ENCODE results near the gene NPAS4. TPM values are rescaled to one million over a fixed set of nuclear protein-coding genes. Genes with fewer than 3 reads are reported as not detected.

The NPAS4 gene
- total RNA-seq, 1 experiment from 2014 or later: 1.6 TPM

DNA sequence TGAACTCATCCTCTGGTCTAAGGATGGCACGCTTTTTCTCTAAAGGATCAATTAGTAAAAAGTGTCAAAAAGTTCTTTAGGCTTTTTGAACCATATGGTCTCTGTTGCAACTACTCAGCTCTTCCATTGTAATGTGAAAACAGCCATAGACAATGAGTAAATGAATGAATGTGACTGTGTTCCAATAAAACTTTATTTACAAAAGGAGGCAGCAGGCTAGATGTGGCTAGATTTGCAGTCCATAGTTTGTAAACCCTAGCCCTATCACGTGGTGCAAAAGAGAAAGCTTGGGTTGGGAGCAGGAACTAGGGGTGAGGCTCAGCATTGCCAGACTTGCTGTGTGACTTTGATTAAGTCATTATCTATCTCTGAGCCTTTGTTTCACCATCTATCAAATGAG, 5.4 kb upstream of the NPAS4 start:
- Histone ChIP-seq H3K27me3 (ENCODE audit: insufficient read depth, low read length) (peaks cover 12% of the 10 kb centered on the region; the same call in 1 of the 2 replicates), H2BK5ac (ENCODE audit: insufficient read length, low read length) (no peak overlapping the region), H3K56ac (ENCODE audit: insufficient read length, low read depth, low read length) (no peak overlapping the region), H4K8ac (replicated peaks; ENCODE audit: insufficient read length, low read depth, low read length) (no peak overlapping the region), H3K9ac (ENCODE audit: extremely low read depth, insufficient read length, low read length) (no peak overlapping the region), H4K5ac (ENCODE audit: insufficient read length, low read depth, low read length) (no peak overlapping the region), H4K91ac (ENCODE audit: insufficient read length, low read depth, low read length) (no peak overlapping the region), H3K4me1 (ENCODE audit: insufficient read depth, low read length) (peaks cover 20% of the 10 kb centered on the region), H2BK12ac (ENCODE audit: insufficient read length, low read depth, low read length) (no peak overlapping the region), H3K79me1 (ENCODE audit: insufficient read depth, low read depth, low read length, poor library complexity, severe bottlenecking) (no peaks in the 10 kb centered on the region), H3K23ac (ENCODE audit: insufficient read length, low read depth, low read length) (no peak overlapping the region), H2AFZ (ENCODE audit: low read length) (no peak overlapping the region), H2BK15ac (ENCODE audit: low read depth, low read length) (no peak overlapping the region), H2BK120ac (ENCODE audit: low read depth, low read length, poor library complexity, severe bottlenecking) (no peak overlapping the region), H4K20me1 (ENCODE audit: control insufficient read depth, insufficient read depth, insufficient read length) (no peaks in the 10 kb centered on the region), H2AK5ac (ENCODE audit: insufficient read length, low read length) (no peak overlapping the region), H3K79me2 (ENCODE audit: insufficient read depth, low read length) (no peaks in the 10 kb centered on the region), H2BK20ac (ENCODE audit: low read depth, low read length, poor library complexity, severe bottlenecking) (no peak overlapping the region), H3K14ac (ENCODE audit: insufficient read depth, low read length) (no peak overlapping the region), H3K23me2 (ENCODE audit: insufficient read length, low read depth, low read length, poor library complexity, severe bottlenecking) (peaks cover 5% of the 10 kb centered on the region), H3K18ac (ENCODE audit: insufficient read length, low read depth, low read length) (no peak overlapping the region), H3K4me2 (ENCODE audit: insufficient read depth, insufficient read length, low read length) (no peak overlapping the region), H3K4ac (ENCODE audit: low read depth, low read length) (no peak overlapping the region), H3K27ac (ENCODE audit: insufficient read length, low read depth, low read length) (no peak overlapping the region), H3K9me3 (ENCODE audit: control insufficient read depth, low read depth, low read length) (no peaks in the 10 kb centered on the region), H3T11ph (ENCODE audit: low read length) (no peak overlapping the region)
- Mint-ChIP-seq H3K9me3 (no peaks in the 10 kb centered on the region; a peak in 1 of 5 replicates), H3K4me3 (no peak overlapping the region; a peak in 1 of 5 replicates), H3K27ac (no peak overlapping the region), H3K36me3 (ENCODE audit: insufficient read depth in 1 of 3, low read depth in 3 of 3) (no peaks in the 10 kb centered on the region), H3K27me3 (ENCODE audit: low read depth) (peaks cover 22% of the 10 kb centered on the region), H3K4me1 (peaks cover 74 to 77% of the 10 kb centered on the region in 2 experiments)
- TF ChIP-seq, protein P1, sequence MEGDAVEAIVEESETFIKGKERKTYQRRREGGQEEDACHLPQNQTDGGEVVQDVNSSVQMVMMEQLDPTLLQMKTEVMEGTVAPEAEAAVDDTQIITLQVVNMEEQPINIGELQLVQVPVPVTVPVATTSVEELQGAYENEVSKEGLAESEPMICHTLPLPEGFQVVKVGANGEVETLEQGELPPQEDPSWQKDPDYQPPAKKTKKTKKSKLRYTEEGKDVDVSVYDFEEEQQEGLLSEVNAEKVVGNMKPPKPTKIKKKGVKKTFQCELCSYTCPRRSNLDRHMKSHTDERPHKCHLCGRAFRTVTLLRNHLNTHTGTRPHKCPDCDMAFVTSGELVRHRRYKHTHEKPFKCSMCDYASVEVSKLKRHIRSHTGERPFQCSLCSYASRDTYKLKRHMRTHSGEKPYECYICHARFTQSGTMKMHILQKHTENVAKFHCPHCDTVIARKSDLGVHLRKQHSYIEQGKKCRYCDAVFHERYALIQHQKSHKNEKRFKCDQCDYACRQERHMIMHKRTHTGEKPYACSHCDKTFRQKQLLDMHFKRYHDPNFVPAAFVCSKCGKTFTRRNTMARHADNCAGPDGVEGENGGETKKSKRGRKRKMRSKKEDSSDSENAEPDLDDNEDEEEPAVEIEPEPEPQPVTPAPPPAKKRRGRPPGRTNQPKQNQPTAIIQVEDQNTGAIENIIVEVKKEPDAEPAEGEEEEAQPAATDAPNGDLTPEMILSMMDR (conservative IDR thresholded peaks at IDR 0.05): no peak
- no peak for DNase-seq
- WGBS (ENCODE audit: extremely low coverage, insufficient read length, low lambda C conversion rate): no CpG with 5 or more reads among the region's 2 CpGs
